Stimulated activated CD4-positive, alpha-beta T cell treated with anti-CD3 and anti-CD28 coated beads, Interleukin-2, amount 100 ng/mL, for 48 hours (primary cell): ENCODE results near the gene TYW1B.
"Not testable (repeated sequence)": the region's sequence is repeated elsewhere in the genome, so short reads cannot be mapped to it uniquely, and the experiment has no call there.

Experiments used
- DNase-seq, 2 donors: peaks; one replicate each; pipeline ENCODE4 v3.0.0-alpha.2; 2020

Gene TYW1B

GRCh38 chr7:72808511-72808910 is 19.5 kb downstream of the TYW1B start:
- DNase-seq: not testable (repeated sequence)

- not testable (repeated sequence) for DNase-seq
Measured at GRCh38 chr7:72806851-72807250, 21.1 kb downstream of the TYW1B start.

GRCh38 chr7:72805526-72806494 is 22.2 kb downstream of the TYW1B start:
- no peak for DNase-seq

- DNase-seq: not testable (repeated sequence)
Measured at GRCh38 chr7:72803778-72804177, 24.2 kb downstream of the TYW1B start.

- not testable (repeated sequence) for DNase-seq
Measured at GRCh38 chr7:72801564-72801963, 26.4 kb downstream of the TYW1B start.

- not testable (repeated sequence) for DNase-seq
Measured at GRCh38 chr7:72795401-72795800, 32.6 kb downstream of the TYW1B start.

- DNase-seq: no peak
Measured at GRCh38 chr7:72793791-72794190, 34.2 kb downstream of the TYW1B start.

GRCh38 chr7:72790698-72791060 is 37.3 kb downstream of the TYW1B start:
- not testable (repeated sequence) for DNase-seq

- DNase-seq: not testable (repeated sequence)
Measured at GRCh38 chr7:72790048-72790697, 37.8 kb downstream of the TYW1B start.

- DNase-seq: no peak
Measured at GRCh38 chr7:72785166-72785955, 42.6 kb downstream of the TYW1B start.

GRCh38 chr7:72783601-72784370 is 44.2 kb downstream of the TYW1B start:
- DNase-seq: not testable (repeated sequence)

GRCh38 chr7:72781631-72782030 is 46.4 kb downstream of the TYW1B start:
- DNase-seq: no peak

GRCh38 chr7:72781161-72781560 is 46.8 kb downstream of the TYW1B start:
- no peak for DNase-seq

- not testable (repeated sequence) for DNase-seq
Measured at GRCh38 chr7:72780289-72780894, 47.6 kb downstream of the TYW1B start.

- not testable (repeated sequence) for DNase-seq
Measured at GRCh38 chr7:72777167-72777566, 50.8 kb downstream of the TYW1B start.

- DNase-seq: not testable (repeated sequence)
Measured at GRCh38 chr7:72772627-72773026, 55.4 kb downstream of the TYW1B start.

GRCh38 chr7:72766994-72767393 is 61.0 kb downstream of the TYW1B start:
- not testable (repeated sequence) for DNase-seq

GRCh38 chr7:72760602-72761001 is 67.4 kb downstream of the TYW1B start:
- no peak for DNase-seq

- DNase-seq: no peak
Measured at GRCh38 chr7:72754312-72754711, 73.7 kb downstream of the TYW1B start.

- DNase-seq: no peak
Measured at GRCh38 chr7:72753781-72754180, 74.2 kb downstream of the TYW1B start.

- DNase-seq: not testable (repeated sequence)
Measured at GRCh38 chr7:72753229-72753628, 74.8 kb downstream of the TYW1B start.

- DNase-seq: no peak
Measured at GRCh38 chr7:72751978-72752377, 76.0 kb downstream of the TYW1B start.
